Stimulated activated effector memory CD8-positive, alpha-beta T cell treated with anti-CD3 and anti-CD28 coated beads, Interleukin-12 subunit alpha, Interleukin-12 subunit beta, amount 100 ng/mL, for 72 hours (primary cell): Measurements from ENCODE around the gene COL26A1.
A peak's percentile ranks its signal among the peaks of the same experiment; 100 is the strongest.
"Not testable (repeated sequence)": the region's sequence is repeated elsewhere in the genome, so short reads cannot be mapped to it uniquely, and the experiment has no call there.

Experiments used
- ATAC-seq: fragments of 150-1000 bp; cut with Tn5 transposase; 2 replicates; pipeline ENCODE4 v1.10.0; 2021
- DNase-seq, 2 donors: peaks; one replicate each; pipeline ENCODE4 v3.0.0; 2021 to 2022; ENCODE audit warnings: low spot score in 2 of 2
- H3K27ac Mint-ChIP-seq: one replicate; pipeline ENCODE4 v1.8.0; 2022; ENCODE audit warnings: mild to moderate bottlenecking, mixed read lengths
- H3K36me3 Mint-ChIP-seq: one replicate; pipeline ENCODE4 v1.8.0; 2022; ENCODE audit warnings: mild to moderate bottlenecking, mixed read lengths
- H3K4me1 Mint-ChIP-seq: one replicate; pipeline ENCODE4 v1.8.0; 2022; ENCODE audit warnings: mixed read lengths
- H3K4me3 Mint-ChIP-seq: one replicate; pipeline ENCODE4 v1.8.0; 2022; ENCODE audit warnings: mild to moderate bottlenecking, mixed read lengths
- H3K9me3 Mint-ChIP-seq: one replicate; pipeline ENCODE4 v1.8.0; 2022; ENCODE audit warnings: mixed read lengths

Gene COL26A1

GRCh38 chr7:101436857-101437576 lies 74.3 kb downstream of the COL26A1 start:
- DNase-seq (no peak), ATAC-seq (no peak)
- no peaks in the 10 kb centered on the region for H3K4me1 Mint-ChIP-seq
- H3K4me3 Mint-ChIP-seq: no peak overlapping the region
- H3K9me3 Mint-ChIP-seq: no peaks in the 10 kb centered on the region
- H3K36me3 Mint-ChIP-seq: no peaks in the 10 kb centered on the region
- H3K27ac Mint-ChIP-seq: no peak overlapping the region

- Mint-ChIP-seq H3K4me1 (peaks cover 7% of the 10 kb centered on the region), H3K9me3 (no peaks in the 10 kb centered on the region), H3K4me3 (no peak overlapping the region), H3K36me3 (no peaks in the 10 kb centered on the region), H3K27ac (no peak overlapping the region)
- DNase-seq: no peak
- ATAC-seq: no peak
Measured at GRCh38 chr7:101441890-101442289, 79.2 kb downstream of the COL26A1 start.

DNA sequence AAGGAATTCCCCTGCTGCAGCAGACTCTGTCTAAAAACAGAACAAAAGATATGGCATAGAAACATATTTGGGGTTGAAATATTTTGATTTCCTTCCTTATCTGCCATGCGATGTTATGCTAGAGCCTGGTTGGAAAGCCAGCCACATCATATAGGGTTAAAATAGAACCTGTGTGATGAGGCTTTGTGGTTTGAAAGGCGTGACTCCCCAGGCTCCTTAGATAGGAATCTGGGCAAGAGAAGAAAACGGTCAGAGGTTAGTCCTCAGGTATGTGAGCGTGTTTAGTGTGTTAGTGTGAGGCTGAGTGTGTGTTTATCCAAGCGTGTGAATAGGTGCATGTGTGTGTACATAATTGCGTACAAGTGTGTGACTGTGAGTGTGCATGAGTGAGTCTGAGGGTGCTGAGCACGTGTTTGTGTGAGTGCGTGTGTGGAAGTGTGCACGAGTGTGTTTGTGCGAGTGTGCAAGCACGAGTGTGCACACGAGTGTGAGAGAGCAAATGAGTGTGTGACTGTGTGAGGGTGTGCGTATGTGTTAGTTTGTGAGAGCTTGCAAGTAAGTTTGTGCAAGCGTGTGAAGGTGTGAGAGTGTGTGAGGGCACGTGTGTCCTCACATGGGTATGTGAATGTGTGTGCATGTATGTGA lies 79.9 kb downstream of the COL26A1 start:
- Mint-ChIP-seq H3K9me3 (no peaks in the 10 kb centered on the region), H3K4me1 (peaks cover 7% of the 10 kb centered on the region), H3K4me3 (no peak overlapping the region), H3K27ac (no peak overlapping the region), H3K36me3 (no peaks in the 10 kb centered on the region)
- DNase-seq (no peak), ATAC-seq (no peak)

DNA sequence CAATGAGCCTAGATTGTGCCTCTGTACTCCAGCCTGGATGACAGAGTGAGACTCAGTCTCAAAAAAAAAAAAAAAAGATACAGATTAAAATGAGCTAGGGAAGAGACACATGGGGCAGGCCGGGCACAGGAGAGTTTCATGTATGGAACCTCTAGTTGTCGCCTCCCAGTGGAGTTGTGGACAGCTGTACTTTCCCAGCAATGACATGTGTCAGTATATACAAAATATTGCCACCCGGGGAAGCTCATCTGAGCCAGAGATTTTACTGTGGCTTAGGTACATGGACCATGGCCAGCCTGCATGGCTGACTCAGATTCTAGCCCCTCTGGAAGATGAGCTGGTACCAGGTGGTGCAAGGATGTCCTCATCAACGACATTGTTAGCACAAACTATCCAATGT lies 87.4 kb downstream of the COL26A1 start:
- H3K4me1 Mint-ChIP-seq: no peaks in the 10 kb centered on the region
- ATAC-seq (peak; percentile 6), DNase-seq (no peak)
- no peak overlapping the region for H3K4me3 Mint-ChIP-seq
- H3K27ac Mint-ChIP-seq: no peak overlapping the region
- no peaks in the 10 kb centered on the region for H3K9me3 Mint-ChIP-seq
- no peaks in the 10 kb centered on the region for H3K36me3 Mint-ChIP-seq

- DNase-seq (no peak), ATAC-seq (no peak)
- Mint-ChIP-seq H3K27ac (no peak overlapping the region), H3K36me3 (no peaks in the 10 kb centered on the region), H3K9me3 (no peaks in the 10 kb centered on the region), H3K4me1 (no peaks in the 10 kb centered on the region), H3K4me3 (no peak overlapping the region)
Measured at GRCh38 chr7:101453617-101454016, 90.9 kb downstream of the COL26A1 start.

GRCh38 chr7:101457001-101457750 lies 94.5 kb downstream of the COL26A1 start:
- Mint-ChIP-seq H3K4me1 (no peaks in the 10 kb centered on the region), H3K27ac (no peak overlapping the region), H3K36me3 (no peaks in the 10 kb centered on the region), H3K4me3 (no peak overlapping the region), H3K9me3 (no peaks in the 10 kb centered on the region)
- DNase-seq (no peak), ATAC-seq (no peak)

GRCh38 chr7:101465131-101465530 lies 102.5 kb downstream of the COL26A1 start:
- H3K4me1 Mint-ChIP-seq: peaks cover 5% of the 10 kb centered on the region
- DNase-seq: no peak
- H3K36me3 Mint-ChIP-seq: no peaks in the 10 kb centered on the region
- ATAC-seq: no peak
- no peaks in the 10 kb centered on the region for H3K9me3 Mint-ChIP-seq
- peak overlapping the region; percentile 43 for H3K4me3 Mint-ChIP-seq
- H3K27ac Mint-ChIP-seq: peak overlapping the region; percentile 90

DNA sequence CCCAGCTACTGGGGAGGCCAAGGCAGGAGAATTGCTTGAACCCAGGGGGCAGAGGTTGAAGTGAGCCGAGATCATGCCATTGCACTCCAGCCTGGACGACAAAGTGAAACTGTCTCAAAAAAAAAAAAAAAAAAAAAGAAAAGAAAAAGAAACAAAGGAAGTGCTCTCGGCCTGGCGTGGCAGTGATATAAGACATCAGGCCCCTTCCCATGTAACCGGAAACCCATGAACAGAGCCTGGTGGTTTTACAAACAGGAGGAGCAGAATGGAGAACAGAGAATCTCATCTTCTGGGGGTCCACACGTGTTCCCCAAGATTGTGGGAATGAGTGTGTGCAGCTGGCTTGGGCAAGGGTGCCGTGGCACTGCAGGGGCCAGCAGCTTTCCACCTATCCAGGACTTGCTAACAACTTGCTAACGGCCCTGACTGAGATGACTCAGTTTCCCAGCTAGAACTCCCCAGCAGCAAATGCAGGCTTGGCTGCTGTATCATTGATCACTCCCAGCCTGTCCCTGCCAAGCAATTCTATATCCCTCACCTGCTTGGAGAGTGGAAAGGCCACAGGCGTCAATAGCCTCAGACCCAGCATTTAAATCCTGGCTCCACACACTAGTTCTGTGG lies 103.0 kb downstream of the COL26A1 start:
- Mint-ChIP-seq H3K4me3 (peak overlapping the region; percentile 43), H3K9me3 (no peaks in the 10 kb centered on the region), H3K36me3 (no peaks in the 10 kb centered on the region), H3K4me1 (peaks cover 5% of the 10 kb centered on the region), H3K27ac (peak overlapping the region; percentile 90)
- peak; percentile 39 for ATAC-seq
- no peak for DNase-seq

GRCh38 chr7:101466871-101467270 lies 104.2 kb downstream of the COL26A1 start:
- Mint-ChIP-seq H3K4me3 (no peak overlapping the region), H3K4me1 (peaks cover 5% of the 10 kb centered on the region), H3K27ac (no peak overlapping the region), H3K9me3 (no peaks in the 10 kb centered on the region), H3K36me3 (no peaks in the 10 kb centered on the region)
- ATAC-seq (no peak), DNase-seq (no peak)

DNA sequence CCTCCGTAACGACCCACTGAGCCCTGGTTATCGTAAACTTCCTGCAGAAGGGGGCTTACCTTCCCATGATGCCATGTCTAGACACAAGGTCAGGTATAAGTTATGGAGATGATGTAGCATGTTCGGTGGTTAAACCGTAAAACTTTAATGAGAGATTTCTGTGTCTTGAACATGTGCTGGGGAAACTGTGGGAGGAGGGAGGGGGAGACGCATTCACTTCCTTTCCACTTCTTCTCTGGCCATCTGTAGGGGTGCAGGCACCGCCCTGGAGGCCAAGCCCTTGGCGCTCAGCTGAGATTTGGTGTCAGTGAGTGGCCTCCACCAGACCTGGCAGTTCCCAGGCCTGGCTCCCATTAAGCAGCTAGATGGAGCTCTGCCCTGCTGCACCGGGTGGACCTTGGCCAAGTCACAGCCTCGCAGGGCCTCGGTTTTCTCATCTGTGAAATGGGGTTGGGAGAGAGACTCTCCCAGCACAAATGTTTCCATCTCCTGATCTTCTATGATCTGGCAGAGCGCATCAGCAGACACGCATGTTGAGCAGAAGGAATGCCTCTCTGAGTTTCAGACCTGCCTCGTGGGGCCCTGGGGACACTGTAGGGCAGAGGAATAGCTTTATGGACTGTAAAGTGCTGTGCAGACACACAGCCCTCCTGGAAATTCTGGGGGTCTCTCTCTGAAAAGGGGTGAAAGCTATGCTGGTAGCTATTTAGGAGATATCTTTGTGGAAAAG lies 106.0 kb downstream of the COL26A1 start:
- Mint-ChIP-seq H3K4me1 (peaks cover 5% of the 10 kb centered on the region), H3K27ac (no peak overlapping the region), H3K36me3 (no peaks in the 10 kb centered on the region), H3K9me3 (no peaks in the 10 kb centered on the region), H3K4me3 (no peak overlapping the region)
- no peak for ATAC-seq
- DNase-seq: no peak

DNA sequence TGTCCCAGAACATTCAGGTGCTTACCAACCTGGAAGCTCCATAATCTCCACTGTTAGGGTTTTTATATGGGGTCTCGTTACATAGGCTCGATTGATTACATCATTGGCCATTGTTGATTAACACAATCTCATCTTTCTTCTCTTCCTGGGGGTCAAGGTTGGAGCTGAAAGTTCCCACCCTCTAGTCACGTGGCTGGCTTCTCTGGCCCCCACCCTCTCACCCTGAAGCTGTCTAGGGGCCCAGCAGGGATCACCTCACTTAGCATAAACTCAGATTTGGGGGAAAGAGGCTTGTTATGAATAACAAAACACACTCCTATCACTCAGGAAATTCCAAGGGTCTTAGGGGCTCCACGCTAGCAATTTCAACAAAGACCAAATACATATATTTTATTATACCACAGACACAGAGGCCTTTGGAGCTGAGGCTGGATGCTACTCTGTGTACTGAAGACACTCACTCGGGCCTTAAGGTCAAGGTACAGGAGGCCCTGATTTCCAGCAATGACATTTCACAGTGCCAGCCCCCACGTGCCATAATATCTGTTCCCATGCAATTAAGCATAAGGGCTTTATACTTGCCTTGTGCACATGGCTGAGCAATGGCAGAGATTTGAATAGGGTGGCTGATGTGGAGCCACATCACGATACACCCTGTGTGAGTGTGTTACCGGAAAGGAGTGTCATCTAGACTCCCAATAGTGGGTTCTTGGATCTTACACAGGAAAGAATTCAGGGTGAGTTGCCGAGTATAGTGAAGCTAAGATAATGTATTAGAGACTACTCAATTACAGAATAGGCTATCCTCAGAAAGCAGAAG lies 108.2 kb downstream of the COL26A1 start:
- ATAC-seq (no peak), DNase-seq (no peak)
- no peak overlapping the region for H3K27ac Mint-ChIP-seq
- H3K4me1 Mint-ChIP-seq: peaks cover 4% of the 10 kb centered on the region
- no peaks in the 10 kb centered on the region for H3K9me3 Mint-ChIP-seq
- no peak overlapping the region for H3K4me3 Mint-ChIP-seq
- H3K36me3 Mint-ChIP-seq: no peaks in the 10 kb centered on the region

DNA sequence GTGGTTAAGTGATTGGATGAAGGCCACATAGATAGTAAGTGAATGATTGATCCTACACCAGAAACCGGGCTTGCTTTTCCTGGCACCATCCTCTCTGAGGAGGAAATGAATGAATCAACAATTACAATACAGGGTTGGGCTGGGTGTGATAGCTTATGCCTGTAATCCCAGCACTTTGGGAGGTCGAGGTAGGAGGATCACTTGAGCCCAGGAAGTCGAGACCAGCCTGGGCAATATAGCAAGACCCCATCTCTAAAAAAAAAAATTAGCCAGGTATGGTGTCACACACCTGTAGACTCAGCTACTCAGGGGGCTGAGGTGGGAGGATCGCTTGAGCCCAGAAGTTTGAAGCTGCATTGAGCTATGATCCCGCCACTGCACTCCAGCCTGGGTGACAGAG lies 111.5 kb downstream of the COL26A1 start:
- Mint-ChIP-seq H3K36me3 (no peaks in the 10 kb centered on the region), H3K9me3 (peaks cover 5% of the 10 kb centered on the region), H3K4me3 (no peak overlapping the region), H3K27ac (no peak overlapping the region), H3K4me1 (peaks cover 7% of the 10 kb centered on the region)
- no peak for DNase-seq
- no peak for ATAC-seq

GRCh38 chr7:101475691-101476090 lies 113.0 kb downstream of the COL26A1 start:
- H3K36me3 Mint-ChIP-seq, ATAC-seq, H3K4me3 Mint-ChIP-seq, DNase-seq, H3K4me1 Mint-ChIP-seq, H3K27ac Mint-ChIP-seq: not testable (repeated sequence)
- peaks cover 16% of the 10 kb centered on the region for H3K9me3 Mint-ChIP-seq

DNA sequence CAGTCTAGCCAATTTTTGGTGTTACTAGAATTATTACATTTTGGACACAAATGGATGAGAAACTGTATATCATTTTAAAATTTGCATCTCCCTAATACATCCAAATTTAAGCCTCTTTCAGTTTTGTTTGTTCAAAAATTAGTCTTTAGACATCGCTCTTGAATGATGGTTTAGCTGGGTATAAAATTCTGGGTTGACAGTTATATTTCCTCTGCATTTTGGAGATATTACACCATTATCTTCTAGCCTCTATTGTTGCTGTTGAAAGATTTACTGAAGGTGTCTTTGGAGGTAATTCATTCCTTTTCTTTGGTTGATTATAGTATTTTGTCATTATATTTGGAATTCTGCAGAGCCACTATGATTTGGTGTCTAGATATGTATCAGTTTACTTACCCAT lies 116.5 kb downstream of the COL26A1 start:
- H3K9me3 Mint-ChIP-seq: peaks cover 16% of the 10 kb centered on the region
- peaks cover 7% of the 10 kb centered on the region for H3K4me1 Mint-ChIP-seq
- no peaks in the 10 kb centered on the region for H3K36me3 Mint-ChIP-seq
- ATAC-seq (no peak), DNase-seq (no peak)
- no peak overlapping the region for H3K4me3 Mint-ChIP-seq
- no peak overlapping the region for H3K27ac Mint-ChIP-seq
